Natural killer cell (primary cell): ENCODE measurements around the gene FANCI. TPM values are rescaled to one million over a fixed set of nuclear protein-coding genes. Genes with fewer than 3 reads are reported as not detected.

Source experiments
- ATAC-seq, 3 donors: fragments of 150-1000 bp in 2 of 3; fragments of 200-7000 bp in 1 of 3; cut with Tn5 transposase; 1 replicate in 1 of 3; 2 replicates in 2 of 3; pipeline ENCODE4 v1.10.0; 2021; ENCODE audit warnings: mild to moderate bottlenecking in 2 of 3, moderate library complexity in 2 of 3
- DNase-seq, 2 donors: peaks; one replicate each; pipeline versions ENCODE4 v3.0.0 to v3.0.0-alpha.2; 2013 to 2021; ENCODE audit warnings: mixed read lengths in 1 of 2
- H3K27ac ChIP-seq: one replicate; pipeline ENCODE4 v1.5.1; 2013; ENCODE audit warnings: mild to moderate bottlenecking, low read length
- H3K27me3 ChIP-seq: one replicate; pipeline ENCODE4 v1.6.1; 2013; ENCODE audit warnings: low read length; ENCODE audit not compliant: control insufficient read depth, insufficient read depth
- H3K36me3 ChIP-seq: one replicate; pipeline ENCODE4 v1.6.1; 2013; ENCODE audit warnings: low read length; ENCODE audit not compliant: control insufficient read depth, insufficient read depth
- H3K4me1 ChIP-seq: one replicate; pipeline ENCODE4 v1.6.1; 2013; ENCODE audit warnings: low read length; ENCODE audit not compliant: control insufficient read depth, insufficient read depth
- H3K4me3 ChIP-seq: one replicate; pipeline ENCODE4 v1.5.1; 2013; ENCODE audit warnings: low read length
- H3K9me3 ChIP-seq: one replicate; pipeline ENCODE4 v1.6.1; 2013; ENCODE audit warnings: low read length; ENCODE audit not compliant: control insufficient read depth, insufficient read depth
- H3K27ac Mint-ChIP-seq, 2 donors: one replicate each; pipeline ENCODE4 v1.8.0; 2022; ENCODE audit warnings: mild to moderate bottlenecking in 2 of 2, mixed read lengths in 2 of 2, moderate library complexity in 1 of 2
- H3K27me3 Mint-ChIP-seq, 2 donors: one replicate each; pipeline ENCODE4 v1.8.0; 2022; ENCODE audit warnings: low read depth in 2 of 2, mixed read lengths in 2 of 2
- H3K36me3 Mint-ChIP-seq: one replicate; pipeline ENCODE4 v1.8.0; 2022; ENCODE audit warnings: mixed read lengths
- H3K4me1 Mint-ChIP-seq, 2 donors: one replicate each; pipeline ENCODE4 v1.8.0; 2022; ENCODE audit warnings: mixed read lengths in 2 of 2
- H3K4me3 Mint-ChIP-seq: one replicate; pipeline ENCODE4 v1.8.0; 2022; ENCODE audit warnings: mild to moderate bottlenecking, moderate library complexity, mixed read lengths
- H3K9me3 Mint-ChIP-seq, 2 donors: one replicate each; pipeline ENCODE4 v1.8.0; 2022; ENCODE audit warnings: mixed read lengths in 2 of 2
- CTCF ChIP-seq: fragments of 200-600 bp; IDR thresholded peaks from one replicate; pipeline ENCODE4 v1.8.0; 2022; ENCODE audit warnings: antibody characterized with exemption
- WGBS: methylation state at CpG from one replicate; pipeline ENCODE4 v1.1.7; 2013; ENCODE audit warnings: missing lambda C conversion rate; ENCODE audit not compliant: insufficient coverage; 5-methylcytosine and 5-hydroxymethylcytosine counted together
- intact Hi-C: fragments of 100-400 bp; cut with micrococcal nuclease; formaldehyde crosslinking; loops from one replicate; pipeline ENCODE4 v1.14.2; 2022
- total RNA-seq, 4 donors: library from RNA; stranded (reverse); fragments of 120-200 nt in 1 of 4; gene quantifications; one replicate each; pipeline versions ENCODE4 v1.2.3 to v1.2.4, GENCODE V29; 2013 to 2022

The FANCI gene
- total RNA-seq, 3 donors from 2014 or later (not counting 1 experiment from before 2014, with no cell fraction given), result 22.3 to 27.9 (median 22.7) TPM

- TF ChIP-seq CTCF, result no peak
- no peaks in the 10 kb centered on the region for H3K36me3 ChIP-seq
- intact Hi-C loops, result no loop called here
- H3K9me3 Mint-ChIP-seq, result no peaks in the 10 kb centered on the region
- H3K4me1 ChIP-seq, result peaks cover 24% of the 10 kb centered on the region
- H3K27me3 Mint-ChIP-seq, result peaks cover 59 to 72% of the 10 kb centered on the region in 2 donors
- no peak overlapping the region for H3K27ac ChIP-seq
- H3K27ac Mint-ChIP-seq, result no peak overlapping the region
- no peak overlapping the region for H3K4me3 ChIP-seq
- ATAC-seq (no peak), DNase-seq (no peak)
- 26% methylated on average over 20 of the region's 22 CpGs for WGBS
- peaks cover 0 to 16% of the 10 kb centered on the region in 2 donors for H3K4me1 Mint-ChIP-seq
- H3K27me3 ChIP-seq, result peaks cover 72% of the 10 kb centered on the region
- no peaks in the 10 kb centered on the region for H3K9me3 ChIP-seq
- no peak overlapping the region for H3K4me3 Mint-ChIP-seq
- H3K36me3 Mint-ChIP-seq, result no peaks in the 10 kb centered on the region
These were observed 121.8 kb downstream of the FANCI start for GRCh38 chr15:89365462-89366065.

Other genes starting within 250 kb of the FANCI start
- 100 to 1,000 TPM; 187 to 236 (median 191) TPM for gene ABHD2, start 155.5 kb upstream of the FANCI start, total RNA-seq
- not detected for gene RLBP1, start 22.4 kb upstream of the FANCI start, total RNA-seq
- 100 to 1,000 TPM; 205 to 253 (median 238) TPM for gene POLG, start 90.8 kb downstream of the FANCI start, total RNA-seq